GM12874 (cell line): ENCODE measurements around the gene DNASE2B.
A peak's percentile ranks its signal among the peaks of the same experiment; 100 is the strongest.

Experiments used
- TF ChIP-seq, protein P1 (sequence below): IDR thresholded peaks from 2 replicates; pipeline ENCODE4 v1.5.1; 2011; ENCODE audit warnings: low read depth, mild to moderate bottlenecking, control low read depth, low read length, moderate library complexity; ENCODE audit not compliant: insufficient read depth

DNASE2B gene

DNA sequence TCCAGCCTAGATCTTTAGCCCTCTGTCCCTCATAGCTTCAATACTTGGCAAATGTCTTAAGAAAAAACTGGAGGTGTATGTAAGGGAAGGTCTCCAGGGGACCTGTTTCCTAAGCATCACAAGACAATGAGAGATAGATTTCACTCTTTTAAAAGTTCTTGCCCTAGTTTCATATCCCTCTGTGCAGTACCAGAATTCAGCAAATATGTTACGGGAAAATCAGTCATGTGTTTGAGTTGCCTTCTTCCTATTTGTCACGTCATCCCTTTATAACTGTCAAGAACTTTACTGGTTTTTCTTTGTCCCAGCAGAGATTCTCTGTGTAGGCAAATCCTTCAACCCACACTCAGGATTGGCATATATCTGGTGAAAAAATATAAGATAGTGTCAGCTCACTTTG, 32.3 kb downstream of the DNASE2B start:
- TF ChIP-seq, protein P1, sequence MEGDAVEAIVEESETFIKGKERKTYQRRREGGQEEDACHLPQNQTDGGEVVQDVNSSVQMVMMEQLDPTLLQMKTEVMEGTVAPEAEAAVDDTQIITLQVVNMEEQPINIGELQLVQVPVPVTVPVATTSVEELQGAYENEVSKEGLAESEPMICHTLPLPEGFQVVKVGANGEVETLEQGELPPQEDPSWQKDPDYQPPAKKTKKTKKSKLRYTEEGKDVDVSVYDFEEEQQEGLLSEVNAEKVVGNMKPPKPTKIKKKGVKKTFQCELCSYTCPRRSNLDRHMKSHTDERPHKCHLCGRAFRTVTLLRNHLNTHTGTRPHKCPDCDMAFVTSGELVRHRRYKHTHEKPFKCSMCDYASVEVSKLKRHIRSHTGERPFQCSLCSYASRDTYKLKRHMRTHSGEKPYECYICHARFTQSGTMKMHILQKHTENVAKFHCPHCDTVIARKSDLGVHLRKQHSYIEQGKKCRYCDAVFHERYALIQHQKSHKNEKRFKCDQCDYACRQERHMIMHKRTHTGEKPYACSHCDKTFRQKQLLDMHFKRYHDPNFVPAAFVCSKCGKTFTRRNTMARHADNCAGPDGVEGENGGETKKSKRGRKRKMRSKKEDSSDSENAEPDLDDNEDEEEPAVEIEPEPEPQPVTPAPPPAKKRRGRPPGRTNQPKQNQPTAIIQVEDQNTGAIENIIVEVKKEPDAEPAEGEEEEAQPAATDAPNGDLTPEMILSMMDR = no peak

DNA sequence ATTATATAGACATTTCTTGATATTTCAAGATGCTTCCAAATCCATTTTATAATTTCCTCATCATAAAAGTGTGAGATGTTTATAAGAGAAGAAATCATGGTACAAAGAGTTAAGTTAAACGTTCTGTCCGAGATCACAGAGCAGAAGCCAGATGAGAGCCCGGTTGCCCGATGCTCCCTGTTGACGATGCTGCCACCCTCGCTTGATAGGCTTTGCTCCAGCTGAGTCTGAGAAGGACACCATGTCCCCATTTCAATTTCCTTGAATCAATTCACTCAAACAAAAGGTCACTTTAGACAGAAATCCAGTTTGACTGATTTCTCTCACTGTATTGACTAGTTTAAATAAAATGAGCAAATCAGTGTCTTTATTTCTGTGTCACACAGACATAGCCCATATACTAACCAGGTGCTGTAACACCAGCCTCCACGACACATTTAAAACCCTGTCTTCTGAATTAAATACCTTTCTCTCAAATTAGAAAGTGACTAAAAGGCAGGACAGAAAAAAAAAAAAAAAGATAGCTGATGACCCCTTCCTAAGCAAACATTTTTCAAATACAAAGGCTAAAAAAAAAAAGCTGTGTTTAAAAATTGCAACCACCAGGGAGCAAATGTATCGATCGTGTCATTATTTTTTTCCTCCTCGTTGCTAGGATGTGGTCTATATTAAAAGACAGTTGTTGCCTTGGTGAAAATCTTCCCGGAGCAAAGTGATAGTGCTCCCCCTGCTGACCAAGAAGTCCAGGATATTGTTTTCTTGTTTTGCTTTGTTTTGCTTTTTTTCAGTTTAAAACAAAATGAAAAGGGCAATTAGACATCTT, 35.2 kb downstream of the DNASE2B start:
- TF ChIP-seq, protein P1 = peak; percentile 57

DNA sequence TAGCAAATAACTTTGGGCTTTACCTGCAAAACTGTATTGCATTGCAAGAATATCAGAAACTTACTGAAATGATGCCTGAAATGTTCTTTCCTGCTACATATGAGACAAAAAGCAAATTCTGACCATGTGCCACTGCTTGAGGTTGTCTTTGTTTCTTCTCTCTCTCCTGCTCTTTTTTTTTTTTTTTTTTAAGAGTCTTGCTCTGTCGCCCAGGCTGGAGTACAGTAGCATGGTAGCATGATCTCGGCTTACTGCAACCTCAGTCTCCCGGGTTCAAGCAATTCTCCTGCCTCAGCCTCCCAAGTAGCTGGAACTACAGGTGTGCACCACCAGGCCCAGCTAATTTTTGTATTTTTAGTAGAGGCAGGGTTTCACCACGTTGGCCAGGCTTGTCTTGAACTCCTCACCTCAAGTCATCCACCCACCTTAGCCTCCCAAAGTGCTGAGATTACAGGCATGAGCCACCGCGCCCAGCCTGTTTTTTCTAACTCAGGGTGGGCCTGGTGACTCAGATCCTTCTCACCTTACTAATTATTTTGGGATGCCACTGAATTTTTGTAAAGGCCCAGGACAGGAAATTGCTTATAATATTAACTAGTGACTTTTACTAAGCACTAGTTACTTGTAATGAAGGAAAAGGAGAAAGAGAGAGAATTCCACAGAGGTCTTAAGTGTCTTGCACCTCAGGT, 35.9 kb downstream of the DNASE2B start:
- TF ChIP-seq, protein P1 = no peak

DNA sequence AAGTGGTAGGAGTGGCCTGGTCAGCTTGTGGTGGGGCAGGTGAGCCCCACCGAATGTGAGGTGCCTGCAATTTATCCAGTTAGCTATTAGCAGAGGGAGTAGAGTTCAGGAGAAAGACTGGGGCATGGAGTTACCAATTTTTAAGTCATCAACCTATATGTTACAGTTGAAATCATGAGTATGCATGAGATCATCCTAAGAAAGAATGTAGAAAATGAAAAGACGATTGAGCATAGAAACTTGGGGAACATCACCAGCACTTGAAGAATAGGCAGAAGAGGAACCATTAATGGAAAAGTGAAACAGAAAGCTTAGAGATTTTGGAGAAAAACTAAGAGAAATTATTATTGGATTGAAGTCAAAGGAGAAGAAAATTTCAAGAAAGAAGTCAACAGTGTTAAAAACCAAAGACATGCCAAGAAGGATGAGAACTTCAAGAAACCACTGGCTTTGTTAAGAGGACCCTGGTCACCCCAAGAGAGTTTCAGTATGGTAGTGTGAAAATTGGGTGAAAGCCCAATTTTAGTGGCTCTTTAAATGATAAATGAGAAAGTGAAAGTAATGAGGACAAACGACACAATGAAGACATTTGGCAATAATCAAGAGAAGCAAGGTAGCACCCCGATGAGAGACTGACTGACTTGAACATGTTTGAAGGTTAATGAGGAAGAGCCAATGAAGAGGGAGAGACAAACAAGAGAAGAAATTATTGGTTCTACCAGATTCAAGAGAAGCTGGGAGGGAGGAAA, 36.7 kb downstream of the DNASE2B start:
- TF ChIP-seq, protein P1 = no peak

DNA sequence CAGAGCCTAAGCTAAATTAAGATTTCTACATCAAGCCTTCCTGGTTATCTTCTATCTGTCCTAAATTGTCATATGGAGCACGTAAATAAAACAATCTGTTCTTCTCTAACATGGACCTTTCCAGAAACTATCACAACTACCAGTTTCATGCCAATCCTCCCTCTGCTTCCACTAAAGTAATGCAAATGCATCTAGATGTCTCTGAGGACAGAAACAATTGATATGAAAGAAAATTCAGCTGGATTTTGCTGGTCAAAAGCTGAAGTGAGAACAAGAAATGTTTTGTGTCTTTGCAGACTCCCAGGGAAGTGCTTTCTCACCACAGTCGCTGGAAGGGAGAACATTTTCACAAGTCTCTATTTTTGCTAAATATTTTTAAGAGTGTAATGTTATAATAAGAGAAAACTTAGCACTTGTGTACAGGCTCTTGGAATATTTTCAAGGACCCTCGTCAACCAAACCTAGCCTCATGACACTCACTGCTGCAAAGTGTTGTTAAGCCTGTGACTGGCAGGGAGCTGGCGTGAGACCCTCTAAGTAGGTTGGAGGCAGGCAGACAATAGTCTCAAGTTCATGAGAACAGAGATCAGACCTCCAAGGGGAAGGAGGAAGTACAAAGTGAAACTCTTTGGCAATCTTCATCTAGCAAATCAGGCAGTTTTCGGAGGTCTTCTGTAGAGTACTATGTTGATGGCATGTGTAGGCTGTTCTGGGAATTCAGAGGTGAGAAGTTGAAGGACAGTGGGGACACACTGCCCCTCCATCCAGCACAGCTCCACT, 38.8 kb downstream of the DNASE2B start:
- TF ChIP-seq, protein P1 = no peak

DNA sequence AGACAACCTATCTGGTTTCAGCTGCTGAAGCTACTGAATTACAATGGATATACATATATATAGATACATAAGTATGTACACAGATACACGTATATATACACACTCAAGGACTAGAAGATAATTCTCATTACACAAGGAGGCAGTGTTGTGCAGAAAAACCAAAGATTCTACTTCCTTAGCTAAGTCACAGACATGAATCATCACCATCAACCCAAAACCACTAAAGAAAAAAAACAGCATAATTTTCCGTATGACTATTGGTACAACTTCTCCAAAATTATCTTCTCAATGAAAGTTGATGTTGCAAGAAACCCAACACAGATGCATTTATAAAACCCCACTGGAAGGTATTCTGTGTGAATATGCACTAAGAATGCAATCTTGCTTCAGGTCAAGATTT, 44.0 kb downstream of the DNASE2B start:
- TF ChIP-seq, protein P1 = peak; percentile 17; the same call in 1 of the 2 replicates
